C4-2B (cell line): ENCODE data around the gene MAST4.

Experiments
- H3K27ac ChIP-seq: fragments of 450-650 bp; 2 replicates; pipeline ENCODE4 v1.5.1; 2017
- CTCF ChIP-seq: fragments of 450-650 bp; conservative IDR thresholded peaks from 2 replicates; pipeline ENCODE4 v1.5.1; 2017; ENCODE audit warnings: mild to moderate bottlenecking
- ZFX ChIP-seq: fragments of 450-650 bp; IDR thresholded peaks from 2 replicates; pipeline ENCODE4 v1.6.1; 2017

The MAST4 gene

DNA sequence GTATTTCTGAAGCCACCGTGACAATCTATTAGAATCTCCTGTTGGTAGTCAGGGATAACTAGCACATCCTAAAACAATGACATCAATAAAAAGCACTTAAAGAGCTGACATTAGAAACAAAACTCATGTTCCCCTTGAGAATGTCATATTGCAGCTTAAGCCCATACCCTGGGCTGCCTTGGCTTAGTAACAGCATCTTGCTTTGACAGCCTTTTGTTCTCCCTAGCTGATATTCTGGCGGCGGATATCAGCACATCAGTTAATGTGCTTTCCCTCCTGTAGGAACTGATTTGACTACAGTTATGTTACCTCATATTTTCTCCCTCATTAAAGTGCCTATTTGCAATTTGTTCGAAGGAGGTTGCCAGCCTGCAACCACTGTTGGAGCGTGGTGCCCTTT is 386.3 kb downstream of the MAST4 start:
- no peak for TF ChIP-seq ZFX
- no peak for TF ChIP-seq CTCF
- H3K27ac ChIP-seq = no peak overlapping the region

DNA sequence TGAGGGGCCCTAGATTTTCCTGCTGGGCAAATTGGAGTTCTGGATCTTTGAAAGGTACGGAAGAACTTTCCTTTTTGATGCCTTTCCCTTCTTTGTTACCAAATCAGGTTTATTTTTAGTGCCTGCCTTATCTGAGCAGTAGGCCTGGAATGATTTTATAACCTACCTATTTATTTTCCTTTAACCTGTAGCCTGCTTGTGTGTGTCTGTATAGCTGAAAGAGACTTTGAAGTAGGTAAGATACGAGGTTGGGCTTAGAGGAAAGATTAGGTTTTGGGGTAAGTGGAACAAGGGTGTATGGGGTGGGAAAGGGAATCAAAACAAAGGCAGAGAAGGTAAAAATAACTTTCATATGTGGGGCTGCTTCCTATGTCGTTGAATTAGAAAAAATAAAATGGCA is 389.2 kb downstream of the MAST4 start:
- no peak overlapping the region for H3K27ac ChIP-seq
- no peak for TF ChIP-seq ZFX
- no peak for TF ChIP-seq CTCF

DNA sequence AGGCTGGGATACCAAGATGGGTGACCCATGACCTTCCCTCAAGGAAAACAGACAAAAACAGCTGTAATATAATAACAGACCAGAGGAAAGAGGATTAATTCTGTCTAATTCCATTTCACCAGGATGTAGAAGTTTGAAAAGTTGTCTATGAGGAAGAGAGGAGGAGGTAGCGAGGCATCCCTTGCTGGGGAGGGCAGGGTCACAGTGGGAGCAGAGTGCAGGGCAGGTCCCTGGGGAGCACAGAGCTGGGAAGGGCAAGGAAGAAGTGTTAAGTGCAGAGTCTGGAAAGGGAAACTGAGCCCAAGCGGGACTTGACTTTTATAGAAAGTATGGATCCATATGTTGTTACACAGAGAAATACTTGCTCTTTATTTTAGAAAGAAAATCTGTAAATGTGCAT is 389.8 kb downstream of the MAST4 start:
- TF ChIP-seq CTCF (no peak), ZFX (no peak)
- H3K27ac ChIP-seq = no peak overlapping the region

- TF ChIP-seq ZFX = no peak
- TF ChIP-seq CTCF = no peak
- no peak overlapping the region for H3K27ac ChIP-seq
These were observed 390.3 kb downstream of the MAST4 start for GRCh38 chr5:66986534-66986933.

DNA sequence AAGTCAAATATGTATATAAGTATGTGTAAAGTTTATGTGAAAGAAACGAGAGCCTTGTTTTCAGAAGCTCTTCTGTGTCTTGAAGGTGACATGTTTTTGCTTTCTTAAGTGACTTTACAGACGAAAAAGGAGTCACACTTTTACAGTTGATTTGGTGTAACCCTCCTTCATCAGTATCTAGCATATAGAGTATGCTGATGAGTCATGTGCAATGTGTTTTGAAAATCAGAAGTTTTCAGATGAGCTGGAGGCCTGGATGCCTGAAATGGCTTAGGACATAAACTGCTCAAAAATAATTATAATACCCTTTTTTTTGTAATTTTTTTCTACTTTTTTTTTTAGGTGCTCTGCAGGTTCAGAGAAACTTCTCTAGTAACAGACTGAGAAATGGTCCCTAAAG is 390.9 kb downstream of the MAST4 start:
- no peak for TF ChIP-seq ZFX
- TF ChIP-seq CTCF = no peak
- no peak overlapping the region for H3K27ac ChIP-seq

DNA sequence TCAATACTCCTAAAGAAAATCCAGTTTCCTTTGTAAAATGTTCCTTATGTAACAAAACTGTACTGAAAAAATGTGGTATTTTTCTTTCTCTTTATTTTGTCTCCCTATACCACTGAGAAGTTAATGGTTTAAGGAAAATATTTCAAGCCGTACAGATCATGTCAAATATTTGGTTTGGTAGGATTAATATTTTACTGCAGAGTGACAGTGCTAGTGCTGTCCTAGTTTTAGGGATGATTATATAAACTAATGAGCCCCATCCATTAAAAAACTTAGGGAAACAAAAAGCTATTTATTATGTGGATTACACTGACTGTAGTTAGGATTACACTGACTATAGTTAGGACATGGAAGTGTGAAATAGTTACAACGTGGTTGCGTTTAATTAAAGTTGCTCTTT is 391.3 kb downstream of the MAST4 start:
- TF ChIP-seq CTCF (no peak), ZFX (no peak)
- H3K27ac ChIP-seq = no peak overlapping the region

DNA sequence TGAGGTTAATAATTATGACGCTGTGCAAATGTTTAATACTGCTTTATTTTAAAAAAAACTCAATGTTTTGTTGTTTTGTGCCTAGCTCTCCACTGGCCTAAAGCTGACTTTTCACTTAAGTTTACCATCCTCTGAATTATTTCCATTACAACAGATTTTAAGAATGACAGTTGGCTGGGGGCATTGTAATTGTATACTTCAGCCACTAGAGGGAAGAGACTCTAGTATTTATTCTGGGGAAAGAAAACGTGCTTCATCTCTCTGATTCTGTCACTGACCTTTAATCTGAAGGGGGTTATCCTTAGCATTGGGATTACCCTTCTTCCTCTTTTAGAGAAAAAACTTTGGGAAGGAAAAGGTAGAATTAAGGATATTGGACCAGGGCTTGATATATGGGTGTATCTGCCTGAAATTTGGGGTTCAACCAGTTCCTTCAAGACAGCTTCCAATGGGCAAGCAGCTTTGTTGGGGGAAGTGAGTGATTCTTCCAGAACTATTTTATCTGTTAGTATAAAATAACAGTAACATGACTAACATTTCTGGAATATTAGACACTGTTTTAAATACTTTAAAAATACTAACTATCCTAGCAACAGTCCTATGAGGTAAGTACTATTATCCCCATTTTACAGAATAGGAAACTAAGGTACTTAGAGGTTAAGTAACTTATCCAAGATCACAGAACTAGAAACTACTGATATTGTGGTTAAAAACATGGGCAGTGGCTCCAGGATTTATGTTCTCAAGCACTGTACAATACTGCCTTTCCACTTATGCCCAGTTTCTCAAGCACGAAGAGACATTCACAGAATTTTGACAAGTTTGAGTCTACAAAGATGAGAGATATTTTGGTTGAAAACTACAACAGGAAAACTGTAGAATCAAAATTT is 392.0 kb downstream of the MAST4 start:
- TF ChIP-seq ZFX (no peak), CTCF (peak; percentile 90)
- H3K27ac ChIP-seq = no peak overlapping the region
